GM20000 (cell line): Measurements from ENCODE around the gene RBBP8NL.
"Not testable (repeated sequence)": the region's sequence is repeated elsewhere in the genome, so short reads cannot be mapped to it uniquely, and the experiment has no call there.

Experiments
- DNase-seq: peaks from one replicate; pipeline ENCODE4 v3.0.0; 2012; ENCODE audit warnings: low spot score
- CTCF ChIP-seq: IDR thresholded peaks from 2 replicates; pipeline ENCODE4 v1.5.1; 2012; ENCODE audit warnings: mild to moderate bottlenecking, control low read depth; ENCODE audit errors: extremely low read depth, missing control alignments

The RBBP8NL gene

GRCh38 chr20:62428396-62429295, 1.3 kb upstream of the RBBP8NL start:
- DNase-seq, result no peak
- TF ChIP-seq CTCF, result no peak

GRCh38 chr20:62428002-62428372, 648 bp upstream of the RBBP8NL start:
- DNase-seq, result no peak
- TF ChIP-seq CTCF, result no peak

GRCh38 chr20:62426699-62427131, 624 bp downstream of the RBBP8NL start:
- no peak for TF ChIP-seq CTCF
- no peak for DNase-seq

- not testable (repeated sequence) for DNase-seq
Observed at GRCh38 chr20:62426059-62426348, 1.3 kb downstream of the RBBP8NL start.

- no peak for TF ChIP-seq CTCF
- DNase-seq, result no peak
Observed at GRCh38 chr20:62425281-62426058, 1.9 kb downstream of the RBBP8NL start.

- no peak for DNase-seq
- TF ChIP-seq CTCF, result no peak
Observed at GRCh38 chr20:62424249-62425107, 2.9 kb downstream of the RBBP8NL start.

- DNase-seq, result no peak
- TF ChIP-seq CTCF, result no peak
Observed at GRCh38 chr20:62423326-62423706, 4.0 kb downstream of the RBBP8NL start.
